Measurements from ENCODE around the gene SARS2. TPM values are rescaled to one million over a fixed set of nuclear protein-coding genes. Genes with fewer than 3 reads are reported as not detected.

SARS2 gene
- total RNA-seq, 1 experiment from 2014 or later, result 57.4 TPM

- Histone ChIP-seq H3K27me3 (ENCODE audit: insufficient read depth, low read length) (no peaks in the 10 kb centered on the region), H3K9me3 (ENCODE audit: control insufficient read depth, low read depth, low read length) (no peaks in the 10 kb centered on the region), H3T11ph (ENCODE audit: low read length) (no peak overlapping the region), H3K56ac (ENCODE audit: insufficient read length, low read depth, low read length) (no peak overlapping the region), H2AK5ac (ENCODE audit: insufficient read length, low read length) (no peak overlapping the region), H3K79me1 (ENCODE audit: insufficient read depth, low read depth, low read length, poor library complexity, severe bottlenecking) (no peaks in the 10 kb centered on the region), H2BK20ac (ENCODE audit: low read depth, low read length, poor library complexity, severe bottlenecking) (no peak overlapping the region), H4K20me1 (ENCODE audit: control insufficient read depth, insufficient read depth, insufficient read length) (no peaks in the 10 kb centered on the region), H3K4me1 (ENCODE audit: insufficient read depth, low read length) (no peaks in the 10 kb centered on the region), H3K4me2 (ENCODE audit: insufficient read depth, insufficient read length, low read length) (no peak overlapping the region), H4K91ac (ENCODE audit: insufficient read length, low read depth, low read length) (no peak overlapping the region), H3K79me2 (ENCODE audit: insufficient read depth, low read length) (no peaks in the 10 kb centered on the region), H3K23me2 (ENCODE audit: insufficient read length, low read depth, low read length, poor library complexity, severe bottlenecking) (no peaks in the 10 kb centered on the region), H2BK120ac (ENCODE audit: low read depth, low read length, poor library complexity, severe bottlenecking) (no peak overlapping the region), H3K9ac (ENCODE audit: extremely low read depth, insufficient read length, low read length) (no peak overlapping the region), H3K14ac (ENCODE audit: insufficient read depth, low read length) (no peak overlapping the region), H3K23ac (ENCODE audit: insufficient read length, low read depth, low read length) (no peak overlapping the region), H2BK12ac (ENCODE audit: insufficient read length, low read depth, low read length) (no peak overlapping the region), H2AFZ (ENCODE audit: low read length) (no peak overlapping the region), H3K4ac (ENCODE audit: low read depth, low read length) (no peak overlapping the region), H2BK5ac (ENCODE audit: insufficient read length, low read length) (no peak overlapping the region), H2BK15ac (ENCODE audit: low read depth, low read length) (no peak overlapping the region), H3K18ac (ENCODE audit: insufficient read length, low read depth, low read length) (no peak overlapping the region), H4K8ac (replicated peaks; ENCODE audit: insufficient read length, low read depth, low read length) (no peak overlapping the region), H4K5ac (ENCODE audit: insufficient read length, low read depth, low read length) (no peak overlapping the region), H3K27ac (ENCODE audit: insufficient read length, low read depth, low read length) (no peak overlapping the region)
- Mint-ChIP-seq H3K27ac (0 out of 7 replicates have a peak overlapping the region, but pooled peaks of 1 of the 3 experiments have one; percentile 46), H3K27me3 (ENCODE audit: low read depth) (no peaks in the 10 kb centered on the region), H3K36me3 (ENCODE audit: insufficient read depth in 1 of 3, low read depth in 3 of 3) (peaks cover 3 to 11% (median 7%) of the 10 kb centered on the region in 3 experiments; a peak in 4 of 7 replicates), H3K4me1 (no peaks in the 10 kb centered on the region), H3K9me3 (peaks cover 0 to 2% of the 10 kb centered on the region in 2 experiments; a peak in 1 of 5 replicates), H3K4me3 (no peak overlapping the region)
- no CpG with 5 or more reads among the region's 44 CpGs for WGBS (ENCODE audit: extremely low coverage, insufficient read length, low lambda C conversion rate)
- DNase-seq, result no peak
- TF ChIP-seq CTCF (conservative IDR thresholded peaks at IDR 0.05), result no peak
Observed at GRCh38 chr19:38915329-38916321, 14.9 kb downstream of the SARS2 start.
